GM12892 (cell line): Measurements from ENCODE around the gene MARCOL.

ENCODE experiments used
- POLR2A ChIP-seq: IDR thresholded peaks from 2 replicates; pipeline ENCODE4 v1.6.1; 2011; ENCODE audit warnings: low read depth, low read length, control low read depth
- POLR2AphosphoS5 ChIP-seq: IDR thresholded peaks from 2 replicates; pipeline ENCODE4 v1.6.1; 2011; ENCODE audit warnings: low read depth, low read length, control low read depth
- TAF1 ChIP-seq: IDR thresholded peaks from 2 replicates; pipeline ENCODE4 v1.6.1; 2011; ENCODE audit warnings: low read depth, mild to moderate bottlenecking, control low read depth, low read length, borderline replicate concordance

DNA sequence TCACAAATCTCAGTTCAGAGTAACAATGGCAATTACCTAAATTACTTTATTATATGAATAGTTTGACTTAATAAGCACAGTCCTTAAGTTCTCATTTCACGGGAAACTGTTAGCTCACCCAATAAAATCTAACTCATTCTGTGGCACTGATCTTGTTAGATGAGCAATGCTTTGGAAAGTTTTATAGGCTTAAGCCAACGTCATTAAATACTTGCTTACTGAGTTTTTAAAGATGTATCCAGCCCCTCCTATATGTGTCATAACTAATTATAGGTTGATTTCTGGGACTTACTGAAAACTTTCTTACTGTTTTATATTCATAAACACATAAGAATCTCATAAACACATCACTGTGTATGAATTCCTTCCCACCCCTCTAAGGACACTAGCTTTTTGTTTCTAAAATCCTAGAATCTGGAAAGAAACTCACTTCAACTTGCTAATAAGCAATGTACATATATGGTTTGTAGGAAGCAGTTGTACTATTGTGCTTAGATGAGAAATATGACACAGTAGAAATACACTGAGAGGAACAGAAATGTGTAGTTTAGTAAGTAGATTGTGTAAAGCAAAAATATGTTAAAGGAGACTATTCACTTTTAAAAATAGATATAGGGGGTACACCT, 14.1 kb upstream of the MARCOL start:
- TF ChIP-seq POLR2A (no peak), POLR2AphosphoS5 (no peak), TAF1 (no peak)
